ENCODE results near the gene NOL7. TPM values are rescaled to one million over a fixed set of nuclear protein-coding genes. Genes with fewer than 3 reads are reported as not detected.

Gene NOL7
- total RNA-seq, 1 donor from 2014 or later = 67.5 TPM

DNA sequence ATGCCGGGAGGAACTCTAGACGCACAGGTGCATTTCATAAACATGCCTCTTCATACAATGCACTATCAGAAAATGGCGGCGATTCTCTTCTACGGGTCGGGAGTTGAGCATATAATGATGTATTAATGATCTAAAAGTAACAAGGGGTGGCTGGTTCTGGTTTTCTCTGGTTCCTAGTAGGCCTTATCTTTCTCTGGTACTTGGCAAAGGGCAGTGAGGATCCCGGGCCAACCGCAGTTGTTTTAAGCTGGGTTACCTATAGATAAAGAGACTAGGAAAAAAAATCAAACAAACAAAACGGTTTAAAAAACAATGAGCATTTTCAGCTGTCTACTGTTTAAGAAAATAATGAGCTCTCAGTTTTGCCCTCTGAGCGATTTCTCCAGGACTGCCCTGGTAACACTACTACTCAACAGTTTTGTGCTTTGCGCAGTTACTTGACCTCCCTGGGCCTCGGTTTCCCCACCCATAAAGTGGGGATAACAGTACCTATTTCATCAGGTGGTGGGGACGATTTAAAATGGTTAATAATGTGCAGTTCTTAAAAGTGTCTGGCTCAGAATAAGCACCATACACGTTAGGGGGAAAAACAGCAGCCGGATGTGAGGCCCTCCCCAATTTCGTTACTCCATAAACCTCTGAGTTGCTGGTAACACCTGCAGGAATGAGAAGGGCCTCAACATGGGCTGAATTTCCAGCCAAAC lies 42.0 kb upstream of the NOL7 start:
- ChIA-PET CTCF (interaction anchor here (1.0 to 3.1 kb wide), 4 partner anchors 11 to 242 kb away, joined by 3 to 15 read pairs (median 8); partner anchors contain the start of gene GFOD1), POLR2A (interaction anchor here (0.6 to 3.5 kb wide), 5 partner anchors 41 to 245 kb away, joined by 6 to 84 read pairs (median 22); partner anchors contain the start of genes GFOD1, NOL7 and TBC1D7)
- Mint-ChIP-seq H3K9me3 (no peaks in the 10 kb centered on the region), H3K27ac (no peak overlapping the region), H3K27me3 (no peaks in the 10 kb centered on the region), H3K36me3 (ENCODE audit: low read depth) (peaks cover 7% of the 10 kb centered on the region), H3K4me3 (peak overlapping the region; percentile 90), H3K4me1 (peaks cover 23% of the 10 kb centered on the region)
- ATAC-seq (ENCODE audit: low read depth) = no peak
- TF ChIP-seq, protein P1, sequence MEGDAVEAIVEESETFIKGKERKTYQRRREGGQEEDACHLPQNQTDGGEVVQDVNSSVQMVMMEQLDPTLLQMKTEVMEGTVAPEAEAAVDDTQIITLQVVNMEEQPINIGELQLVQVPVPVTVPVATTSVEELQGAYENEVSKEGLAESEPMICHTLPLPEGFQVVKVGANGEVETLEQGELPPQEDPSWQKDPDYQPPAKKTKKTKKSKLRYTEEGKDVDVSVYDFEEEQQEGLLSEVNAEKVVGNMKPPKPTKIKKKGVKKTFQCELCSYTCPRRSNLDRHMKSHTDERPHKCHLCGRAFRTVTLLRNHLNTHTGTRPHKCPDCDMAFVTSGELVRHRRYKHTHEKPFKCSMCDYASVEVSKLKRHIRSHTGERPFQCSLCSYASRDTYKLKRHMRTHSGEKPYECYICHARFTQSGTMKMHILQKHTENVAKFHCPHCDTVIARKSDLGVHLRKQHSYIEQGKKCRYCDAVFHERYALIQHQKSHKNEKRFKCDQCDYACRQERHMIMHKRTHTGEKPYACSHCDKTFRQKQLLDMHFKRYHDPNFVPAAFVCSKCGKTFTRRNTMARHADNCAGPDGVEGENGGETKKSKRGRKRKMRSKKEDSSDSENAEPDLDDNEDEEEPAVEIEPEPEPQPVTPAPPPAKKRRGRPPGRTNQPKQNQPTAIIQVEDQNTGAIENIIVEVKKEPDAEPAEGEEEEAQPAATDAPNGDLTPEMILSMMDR (IDR thresholded peaks at IDR 0.05) = no peak
- no peak for DNase-seq
- intact Hi-C loops (cut with micrococcal nuclease) = no loop called here

DNA sequence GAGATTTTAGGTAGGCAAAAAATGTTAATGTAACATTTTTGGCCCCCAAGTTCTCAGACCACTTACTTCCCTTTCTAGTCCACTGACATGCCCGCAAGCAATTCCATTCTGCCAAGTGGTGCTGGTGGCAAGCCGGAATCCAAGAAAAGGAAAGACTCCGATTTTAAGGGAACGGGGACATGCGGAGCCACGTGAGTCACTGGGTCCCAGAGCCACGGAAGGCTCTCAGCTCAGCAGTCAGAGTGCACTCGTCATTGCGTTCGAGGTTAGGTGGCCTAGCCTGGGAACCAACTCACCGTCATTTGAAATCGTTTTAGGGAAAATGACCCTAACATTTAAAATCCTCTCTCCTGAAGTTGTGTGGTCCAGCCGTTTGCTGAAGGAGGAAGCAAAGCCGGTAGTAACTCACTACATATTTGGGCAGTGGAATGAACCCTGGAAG lies 41.4 kb upstream of the NOL7 start:
- Mint-ChIP-seq H3K27me3 (no peaks in the 10 kb centered on the region), H3K4me1 (peaks cover 23% of the 10 kb centered on the region), H3K4me3 (peak overlapping the region; percentile 90), H3K9me3 (no peaks in the 10 kb centered on the region), H3K36me3 (ENCODE audit: low read depth) (peaks cover 7% of the 10 kb centered on the region), H3K27ac (peak overlapping the region; percentile 76)
- TF ChIP-seq, protein P1 (IDR thresholded peaks at IDR 0.05) = no peak
- DNase-seq (no peak), ATAC-seq (ENCODE audit: low read depth) (no peak)
- CTCF ChIA-PET = interaction anchor here (1.3 to 3.1 kb wide), 7 partner anchors 12 to 242 kb away, joined by 5 to 24 read pairs (median 15); partner anchors contain the start of genes GFOD1 and NOL7
- intact Hi-C loops (cut with micrococcal nuclease) = loop anchor here (1.0 to 2.0 kb wide), 10 partner anchors 42 to 521 kb away; partner anchors contain the start of genes MCUR1, NOL7 and TBC1D7
- POLR2A ChIA-PET = interaction anchor here (0.6 to 3.5 kb wide), 15 partner anchors 12 to 312 kb away, joined by 3 to 84 read pairs (median 6); partner anchors contain the start of genes GFOD1, NOL7 and TBC1D7

DNA sequence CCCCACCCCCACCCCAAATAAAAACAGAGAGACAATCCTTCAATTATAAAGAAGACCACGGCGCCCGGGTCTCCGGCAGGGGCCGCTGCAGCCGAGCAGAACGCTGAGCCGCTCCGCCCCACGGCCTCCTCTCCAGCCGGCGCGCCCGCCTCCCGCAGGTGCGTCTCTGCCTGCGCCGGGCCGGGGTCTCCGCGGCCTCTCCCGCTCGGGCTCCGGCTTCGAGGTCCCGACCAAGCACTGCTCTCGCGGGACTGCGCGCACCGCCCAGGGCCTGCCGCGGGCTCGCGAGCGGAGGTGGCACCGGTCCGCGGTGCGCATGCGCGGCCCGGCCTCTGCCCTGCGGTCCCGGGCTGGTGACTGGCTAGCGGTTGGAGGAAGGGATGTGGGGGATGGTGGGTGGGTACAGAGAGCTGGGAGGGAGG lies 41.0 kb upstream of the NOL7 start:
- Mint-ChIP-seq H3K4me3 (peak overlapping the region; percentile 90), H3K27me3 (no peaks in the 10 kb centered on the region), H3K4me1 (peaks cover 23% of the 10 kb centered on the region), H3K9me3 (no peaks in the 10 kb centered on the region), H3K27ac (peak overlapping the region; percentile 94), H3K36me3 (ENCODE audit: low read depth) (peaks cover 7% of the 10 kb centered on the region)
- intact Hi-C loops (cut with micrococcal nuclease) = loop anchor here (1.0 to 2.0 kb wide), 10 partner anchors 41 to 520 kb away; partner anchors contain the start of genes MCUR1, NOL7 and TBC1D7
- DNase-seq (peak; percentile 89), ATAC-seq (ENCODE audit: low read depth) (peak; percentile 84)
- TF ChIP-seq, protein P1 (IDR thresholded peaks at IDR 0.05) = no peak
- CTCF ChIA-PET = interaction anchor here (0.6 to 3.1 kb wide), 19 partner anchors 10 to 245 kb away, joined by 3 to 24 read pairs (median 6); partner anchors contain the start of genes GFOD1, NOL7 and TBC1D7
- POLR2A ChIA-PET = interaction anchor here (0.6 to 3.5 kb wide), 39 partner anchors 8 to 549 kb away, joined by 3 to 84 read pairs (median 5); partner anchors contain the start of genes GFOD1, NOL7, RANBP9 and TBC1D7

DNA sequence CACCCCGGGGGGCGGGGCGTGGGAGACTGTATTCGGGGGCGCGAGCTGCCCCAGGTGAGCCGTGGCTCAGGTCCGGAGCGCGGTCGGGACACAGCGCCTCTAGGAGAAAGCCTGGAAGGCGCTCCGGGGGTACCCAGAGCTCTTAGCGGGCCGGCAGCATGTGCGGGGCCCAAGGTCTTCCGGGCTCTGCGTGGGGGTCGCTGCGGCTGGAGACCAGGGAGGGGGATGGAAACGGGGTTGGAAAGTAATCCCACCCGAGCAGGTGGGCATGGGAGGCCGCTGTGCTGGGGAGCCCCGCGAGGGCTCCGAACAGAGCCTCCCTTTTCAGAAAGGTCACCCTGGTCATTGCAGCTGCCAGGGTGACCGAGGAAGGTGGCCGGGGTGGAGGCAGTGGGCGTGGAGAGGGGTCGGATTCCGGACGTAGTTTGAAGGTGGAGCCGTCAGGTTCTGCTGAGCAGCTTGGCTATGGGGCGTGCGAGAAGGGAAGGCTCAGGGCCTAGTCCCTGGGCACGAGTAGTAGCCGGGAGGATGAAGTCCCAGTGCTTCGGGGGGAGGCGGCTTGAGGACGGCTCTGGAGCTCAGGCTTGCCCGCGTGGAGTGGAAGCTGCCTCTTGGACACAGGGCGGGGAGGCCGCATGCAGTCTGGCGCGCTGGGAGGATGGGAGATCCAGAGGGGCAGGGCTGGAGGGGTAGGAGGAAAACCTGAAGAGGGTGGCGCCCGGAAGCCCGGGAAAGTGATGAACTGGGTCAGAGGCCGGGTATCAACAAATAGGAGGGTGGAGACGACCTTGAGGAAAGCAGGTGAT lies 40.4 kb upstream of the NOL7 start, which contains the start of gene SIRT5:
SIRT5 (plus strand) TSS at position 31 of the 806 bp plus-strand sequence. CDS start 9,510 bp downstream, outside the sequence.
- ChIA-PET POLR2A (interaction anchor here (0.6 to 3.5 kb wide), 43 partner anchors 9 to 549 kb away, joined by 3 to 84 read pairs (median 4); partner anchors contain the start of genes GFOD1, NOL7, RANBP9 and TBC1D7), CTCF (interaction anchor here (0.6 to 3.1 kb wide), 25 partner anchors 10 to 246 kb away, joined by 3 to 24 read pairs (median 5); partner anchors contain the start of genes GFOD1, NOL7 and TBC1D7)
- DNase-seq (no peak), ATAC-seq (ENCODE audit: low read depth) (peak; percentile 76)
- Mint-ChIP-seq H3K36me3 (ENCODE audit: low read depth) (peaks cover 9% of the 10 kb centered on the region), H3K27ac (peak within 1 kb of the TSS; percentile 94), H3K4me1 (peaks cover 23% of the 10 kb centered on the region), H3K4me3 (peak within 1 kb of the TSS; percentile 90), H3K27me3 (no peaks in the 10 kb centered on the region), H3K9me3 (no peaks in the 10 kb centered on the region)
- intact Hi-C loops (cut with micrococcal nuclease) = loop anchor here (1.0 to 2.0 kb wide), 12 partner anchors 41 to 520 kb away; partner anchors contain the start of genes MCUR1, NOL7 and TBC1D7
- TF ChIP-seq, protein P1 (IDR thresholded peaks at IDR 0.05) = no peak
